ENCODE measurements around the gene P4HA2. TPM values are rescaled to one million over a fixed set of nuclear protein-coding genes. Genes with fewer than 3 reads are reported as not detected.
A peak's percentile ranks its signal among the peaks of the same experiment; 100 is the strongest.

P4HA2 gene
- total and polyA plus RNA-seq, 10 donors, result 2.7 to 38.1 (median 12.9) TPM

DNA sequence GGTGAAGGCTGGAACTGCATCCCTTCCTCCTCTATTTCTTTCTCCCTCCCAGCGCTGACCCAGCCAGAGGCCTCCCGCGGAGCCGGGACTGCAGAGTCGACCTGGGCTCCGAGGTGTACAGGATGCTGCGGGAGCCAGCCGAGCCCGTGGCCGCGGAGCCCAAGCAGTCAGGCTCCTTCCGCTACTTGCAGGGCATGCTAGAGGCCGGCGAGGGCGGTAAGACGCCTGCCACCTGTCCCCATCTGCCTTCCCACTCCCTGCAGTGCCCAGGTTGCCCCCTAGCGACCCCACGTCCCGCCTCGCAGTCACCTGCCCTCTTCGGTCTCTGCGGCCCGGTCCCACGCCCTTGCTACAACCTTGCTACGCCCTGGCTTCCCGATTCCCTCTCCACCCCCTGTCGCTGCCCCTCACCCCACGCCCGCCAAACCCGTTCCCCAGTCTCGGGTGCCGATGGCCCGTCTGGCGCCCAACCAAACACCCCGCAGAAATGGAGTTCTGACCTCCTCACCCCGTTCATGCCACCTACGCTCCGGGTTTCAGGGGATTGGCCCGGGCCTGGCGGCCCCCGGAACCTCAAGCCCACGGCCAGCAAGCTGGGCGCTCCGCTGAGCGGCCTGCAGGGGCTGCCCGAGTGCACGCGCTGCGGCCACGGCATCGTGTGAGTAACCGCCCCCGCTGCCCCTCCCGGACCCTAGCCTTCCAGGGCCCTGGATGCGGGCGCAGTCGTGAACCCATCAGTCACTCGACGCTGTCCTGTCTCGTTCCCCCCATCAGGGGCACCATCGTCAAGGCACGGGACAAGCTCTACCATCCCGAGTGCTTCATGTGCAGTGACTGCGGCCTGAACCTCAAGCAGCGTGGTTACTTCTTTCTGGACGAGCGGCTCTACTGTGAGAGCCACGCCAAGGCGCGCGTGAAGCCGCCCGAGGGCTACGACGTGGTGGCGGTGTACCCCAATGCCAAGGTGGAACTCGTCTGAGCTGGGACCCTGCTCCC is 43.9 kb upstream of the P4HA2 start:
- no peaks in the 10 kb centered on the region for H3K36me3 ChIP-seq

DNA sequence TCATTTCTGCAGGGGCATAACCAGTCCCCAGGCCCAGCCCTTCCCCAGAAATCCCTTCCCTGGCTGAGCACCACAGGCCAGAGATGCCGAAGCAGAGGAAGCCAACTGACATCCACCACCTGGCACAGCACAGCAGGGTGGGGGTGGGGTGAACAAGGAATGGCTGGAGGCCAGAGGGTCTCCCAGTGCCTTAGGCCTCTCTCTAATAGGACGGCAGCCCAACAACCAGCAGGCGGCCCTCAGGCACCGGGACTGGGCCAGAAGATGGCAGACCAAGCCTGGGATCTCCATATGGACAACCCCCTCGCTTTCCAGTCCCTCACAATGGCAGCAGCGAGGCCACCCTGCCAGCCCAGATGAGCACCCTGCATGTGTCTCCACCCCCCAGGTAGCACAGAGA is 43.1 kb upstream of the P4HA2 start:
- TF ChIP-seq, protein P1, sequence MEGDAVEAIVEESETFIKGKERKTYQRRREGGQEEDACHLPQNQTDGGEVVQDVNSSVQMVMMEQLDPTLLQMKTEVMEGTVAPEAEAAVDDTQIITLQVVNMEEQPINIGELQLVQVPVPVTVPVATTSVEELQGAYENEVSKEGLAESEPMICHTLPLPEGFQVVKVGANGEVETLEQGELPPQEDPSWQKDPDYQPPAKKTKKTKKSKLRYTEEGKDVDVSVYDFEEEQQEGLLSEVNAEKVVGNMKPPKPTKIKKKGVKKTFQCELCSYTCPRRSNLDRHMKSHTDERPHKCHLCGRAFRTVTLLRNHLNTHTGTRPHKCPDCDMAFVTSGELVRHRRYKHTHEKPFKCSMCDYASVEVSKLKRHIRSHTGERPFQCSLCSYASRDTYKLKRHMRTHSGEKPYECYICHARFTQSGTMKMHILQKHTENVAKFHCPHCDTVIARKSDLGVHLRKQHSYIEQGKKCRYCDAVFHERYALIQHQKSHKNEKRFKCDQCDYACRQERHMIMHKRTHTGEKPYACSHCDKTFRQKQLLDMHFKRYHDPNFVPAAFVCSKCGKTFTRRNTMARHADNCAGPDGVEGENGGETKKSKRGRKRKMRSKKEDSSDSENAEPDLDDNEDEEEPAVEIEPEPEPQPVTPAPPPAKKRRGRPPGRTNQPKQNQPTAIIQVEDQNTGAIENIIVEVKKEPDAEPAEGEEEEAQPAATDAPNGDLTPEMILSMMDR (IDR thresholded peaks at IDR 0.05 in 8 of 11, conservative IDR thresholded peaks at IDR 0.05 in 3 of 11), result no peak
- TF ChIP-seq POLR2A (IDR thresholded peaks at IDR 0.05) (no peak), POLR2AphosphoS5 (IDR thresholded peaks at IDR 0.05) (no peak)
- H3K9me3 ChIP-seq, result no peaks in the 10 kb centered on the region
- DNase-seq, result peak; percentile 45
- peaks cover 0 to 15% (median 0%) of the 10 kb centered on the region in 7 donors for H3K27me3 ChIP-seq (replicated peaks in 1 of 7)
- H3K4me3 ChIP-seq, result no peak overlapping the region
- intact Hi-C loops (cut with DNase I; ENCODE audit: low total_unique reads), result no loop called here
- peaks cover 0 to 23% (median 10%) of the 10 kb centered on the region in 6 donors for H3K4me1 ChIP-seq
- H3K27ac ChIP-seq, result no peak overlapping the region
- no peaks in the 10 kb centered on the region for H3K36me3 ChIP-seq
- 82 to 91% (median 86%) methylated on average over 6 of the region's 6 CpGs for WGBS, 5 donors

More for the DNA sequence above, 43.9 kb upstream of the P4HA2 start:
- no peak overlapping the region for H3K27ac ChIP-seq
- peaks cover 0 to 15% (median 0%) of the 10 kb centered on the region in 7 donors for H3K27me3 ChIP-seq (replicated peaks in 1 of 7)
- peak overlapping the region in 2 of 8 donors; percentile 4 to 49 for H3K4me3 ChIP-seq
- TF ChIP-seq, protein P1 (IDR thresholded peaks at IDR 0.05 in 8 of 11, conservative IDR thresholded peaks at IDR 0.05 in 3 of 11), result no peak
- TF ChIP-seq POLR2A (IDR thresholded peaks at IDR 0.05) (no peak), POLR2AphosphoS5 (IDR thresholded peaks at IDR 0.05) (no peak)
- intact Hi-C loops (cut with DNase I; ENCODE audit: low total_unique reads), result no loop called here
- peaks cover 0 to 20% (median 8%) of the 10 kb centered on the region in 6 donors for H3K4me1 ChIP-seq
- peak; percentile 77 for DNase-seq
- WGBS, 5 donors, result 67 to 88% (median 80%) methylated on average over 76 to 77 of the region's 77 CpGs
- no peaks in the 10 kb centered on the region for H3K9me3 ChIP-seq

DNA sequence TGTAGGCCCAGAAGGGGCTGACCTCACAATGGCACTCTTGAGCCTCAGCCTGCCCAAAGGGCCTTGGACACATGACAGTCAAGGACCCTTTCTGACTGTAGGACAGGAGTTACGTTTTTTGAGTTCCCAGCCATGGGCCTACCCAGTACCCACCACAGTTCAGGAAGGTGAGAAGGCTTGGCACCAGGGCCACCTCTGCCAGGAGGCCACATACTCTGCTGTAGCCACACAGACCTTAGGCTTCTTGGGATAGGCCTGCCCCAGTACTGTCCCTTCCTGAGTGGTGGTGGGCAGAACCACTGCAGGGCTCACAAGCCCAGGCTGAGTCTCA is 42.6 kb upstream of the P4HA2 start:
- peaks cover 3 to 27% (median 12%) of the 10 kb centered on the region in 6 donors for H3K4me1 ChIP-seq
- peaks cover 0 to 15% (median 0%) of the 10 kb centered on the region in 7 donors for H3K27me3 ChIP-seq (replicated peaks in 1 of 7)
- H3K36me3 ChIP-seq, result no peaks in the 10 kb centered on the region
- intact Hi-C loops (cut with DNase I; ENCODE audit: low total_unique reads), result no loop called here
- DNase-seq, result peak; percentile 34
- H3K4me3 ChIP-seq, result no peak overlapping the region
- TF ChIP-seq POLR2A (IDR thresholded peaks at IDR 0.05) (no peak), POLR2AphosphoS5 (IDR thresholded peaks at IDR 0.05) (no peak)
- TF ChIP-seq, protein P1 (IDR thresholded peaks at IDR 0.05 in 8 of 11, conservative IDR thresholded peaks at IDR 0.05 in 3 of 11), result no peak
- H3K9me3 ChIP-seq, result no peaks in the 10 kb centered on the region
- no peak overlapping the region for H3K27ac ChIP-seq
- 91 to 100% (median 94%) methylated on average over 1 of the region's 1 CpG; no CpG with 5 or more reads in 1 of the 5 donors for WGBS, 5 donors
